Smooth muscle cell (in vitro differentiated cells): Measurements from ENCODE around the gene GDF7. TPM values are rescaled to one million over a fixed set of nuclear protein-coding genes. Genes with fewer than 3 reads are reported as not detected.

Experiments
- DNase-seq: peaks from one replicate; lab custom pipeline; 2025; ENCODE audit not compliant: unreplicated experiment; lab: John Stamatoyannopoulos, UW
- H2AFZ ChIP-seq: fragments of 200-600 bp; sonication (generic); 2 replicates; pipeline ENCODE4 v1.6.0; 2016; ENCODE audit warnings: antibody characterized with exemption, low read depth, mild to moderate bottlenecking
- H3F3A ChIP-seq: fragments of 200-600 bp; sonication (generic); 2 replicates; pipeline ENCODE4 v1.6.0; 2017; ENCODE audit warnings: antibody characterized with exemption, low read depth
- H3K27ac ChIP-seq: fragments of 200-600 bp; sonication (generic); 2 replicates; pipeline ENCODE4 v1.5.1; 2016; ENCODE audit warnings: low read depth, mild to moderate bottlenecking
- H3K27me3 ChIP-seq: fragments of 200-600 bp; sonication (generic); 2 replicates; pipeline ENCODE4 v1.6.1; 2016; ENCODE audit warnings: low read depth, mild to moderate bottlenecking
- H3K36me3 ChIP-seq: fragments of 200-600 bp; sonication (generic); 2 replicates; pipeline ENCODE4 v1.5.1; 2016; ENCODE audit warnings: low read depth
- H3K4me1 ChIP-seq: fragments of 200-600 bp; sonication (generic); 2 replicates; pipeline ENCODE4 v1.5.1; 2016; ENCODE audit warnings: low read depth
- H3K4me2 ChIP-seq: fragments of 200-600 bp; sonication (generic); 2 replicates; pipeline ENCODE4 v1.6.0; 2016; ENCODE audit warnings: mild to moderate bottlenecking
- H3K4me3 ChIP-seq: fragments of 200-600 bp; sonication (generic); 2 replicates; pipeline ENCODE4 v1.5.1; 2016; ENCODE audit warnings: mild to moderate bottlenecking
- H3K79me2 ChIP-seq: fragments of 200-600 bp; sonication (generic); 2 replicates; pipeline ENCODE4 v1.6.0; 2016; ENCODE audit warnings: low read depth, mild to moderate bottlenecking
- H3K9ac ChIP-seq: fragments of 200-600 bp; sonication (generic); 2 replicates; pipeline ENCODE4 v1.6.0; 2016; ENCODE audit warnings: low read depth
- H3K9me3 ChIP-seq: fragments of 200-600 bp; sonication (generic); replicated peaks from 2 replicates; pipeline ENCODE4 v1.5.1; 2016; ENCODE audit warnings: low read depth
- H4K20me1 ChIP-seq: fragments of 200-600 bp; sonication (generic); 2 replicates; pipeline ENCODE4 v1.6.0; 2016; ENCODE audit warnings: low read depth
- CTCF ChIP-seq: fragments of 200-600 bp; sonication (generic); IDR thresholded peaks from 2 replicates; pipeline ENCODE4 v1.5.1; 2017; ENCODE audit warnings: borderline replicate concordance, mild to moderate bottlenecking, antibody characterized with exemption; ENCODE audit not compliant: insufficient read depth, poor library complexity, severe bottlenecking
- WGBS: methylation state at CpG from one replicate; pipeline ENCODE4 v1.1.7; 2016; ENCODE audit warnings: low lambda C conversion rate; 5-methylcytosine and 5-hydroxymethylcytosine counted together
- polyA plus RNA-seq: library from polyadenylated mRNA; unstranded; fragments of >200 nt; fragmentation: Nextera tagmentation; extraction: Ambion mirVana; gene quantifications from 2 replicates; pipeline ENCODE4 v1.2.1, GENCODE V29; 2016
- total RNA-seq: library from RNA; depleted of rRNA; stranded (reverse); fragments of >200 nt; gene quantifications from 2 replicates; pipeline ENCODE4 v1.2.3, GENCODE V29; 2014

Gene GDF7
- total and polyA plus RNA-seq, 2 experiments from 2014 or later: under 0.01 TPM; not detected in 1

GRCh38 chr2:20629581-20630171 lies 37.3 kb upstream of the GDF7 start:
- Histone ChIP-seq H4K20me1 (no peaks in the 10 kb centered on the region), H3K27me3 (no peaks in the 10 kb centered on the region), H2AFZ (no peak overlapping the region), H3K79me2 (no peaks in the 10 kb centered on the region), H3K27ac (no peak overlapping the region), H3F3A (no peaks in the 10 kb centered on the region), H3K9me3 (no peaks in the 10 kb centered on the region), H3K4me2 (no peak overlapping the region), H3K36me3 (no peaks in the 10 kb centered on the region), H3K9ac (no peak overlapping the region), H3K4me1 (peaks cover 5% of the 10 kb centered on the region), H3K4me3 (no peak overlapping the region)
- DNase-seq: no peak
- no peak for TF ChIP-seq CTCF
- 92% methylated on average over 12 of the region's 12 CpGs for WGBS

- Histone ChIP-seq H3K27me3 (no peaks in the 10 kb centered on the region), H3K79me2 (no peaks in the 10 kb centered on the region), H2AFZ (no peak overlapping the region), H3K36me3 (no peaks in the 10 kb centered on the region), H3K4me1 (peaks cover 15% of the 10 kb centered on the region), H3K9me3 (no peaks in the 10 kb centered on the region), H4K20me1 (no peaks in the 10 kb centered on the region), H3K9ac (no peak overlapping the region), H3K27ac (no peak overlapping the region), H3K4me2 (no peak overlapping the region), H3K4me3 (no peak overlapping the region), H3F3A (no peaks in the 10 kb centered on the region)
- TF ChIP-seq CTCF: no peak
- no peak for DNase-seq
- 92% methylated on average over 4 of the region's 4 CpGs for WGBS
Measured at GRCh38 chr2:20630967-20631366, 36.0 kb upstream of the GDF7 start.

GRCh38 chr2:20631617-20632307 lies 35.2 kb upstream of the GDF7 start:
- H3K27me3 ChIP-seq: no peaks in the 10 kb centered on the region
- no peaks in the 10 kb centered on the region for H3K9me3 ChIP-seq
- no peaks in the 10 kb centered on the region for H4K20me1 ChIP-seq
- DNase-seq: no peak
- TF ChIP-seq CTCF: no peak
- no peak overlapping the region for H2AFZ ChIP-seq
- H3K27ac ChIP-seq: no peak overlapping the region
- peaks cover 15% of the 10 kb centered on the region for H3K4me1 ChIP-seq
- no peaks in the 10 kb centered on the region for H3K36me3 ChIP-seq
- no peak overlapping the region for H3K4me2 ChIP-seq
- H3K4me3 ChIP-seq: no peak overlapping the region
- H3K9ac ChIP-seq: no peak overlapping the region
- no peaks in the 10 kb centered on the region for H3F3A ChIP-seq
- WGBS: 97% methylated on average over 6 of the region's 6 CpGs
- no peaks in the 10 kb centered on the region for H3K79me2 ChIP-seq
